Measurements from ENCODE around the gene SUN5.

DNA sequence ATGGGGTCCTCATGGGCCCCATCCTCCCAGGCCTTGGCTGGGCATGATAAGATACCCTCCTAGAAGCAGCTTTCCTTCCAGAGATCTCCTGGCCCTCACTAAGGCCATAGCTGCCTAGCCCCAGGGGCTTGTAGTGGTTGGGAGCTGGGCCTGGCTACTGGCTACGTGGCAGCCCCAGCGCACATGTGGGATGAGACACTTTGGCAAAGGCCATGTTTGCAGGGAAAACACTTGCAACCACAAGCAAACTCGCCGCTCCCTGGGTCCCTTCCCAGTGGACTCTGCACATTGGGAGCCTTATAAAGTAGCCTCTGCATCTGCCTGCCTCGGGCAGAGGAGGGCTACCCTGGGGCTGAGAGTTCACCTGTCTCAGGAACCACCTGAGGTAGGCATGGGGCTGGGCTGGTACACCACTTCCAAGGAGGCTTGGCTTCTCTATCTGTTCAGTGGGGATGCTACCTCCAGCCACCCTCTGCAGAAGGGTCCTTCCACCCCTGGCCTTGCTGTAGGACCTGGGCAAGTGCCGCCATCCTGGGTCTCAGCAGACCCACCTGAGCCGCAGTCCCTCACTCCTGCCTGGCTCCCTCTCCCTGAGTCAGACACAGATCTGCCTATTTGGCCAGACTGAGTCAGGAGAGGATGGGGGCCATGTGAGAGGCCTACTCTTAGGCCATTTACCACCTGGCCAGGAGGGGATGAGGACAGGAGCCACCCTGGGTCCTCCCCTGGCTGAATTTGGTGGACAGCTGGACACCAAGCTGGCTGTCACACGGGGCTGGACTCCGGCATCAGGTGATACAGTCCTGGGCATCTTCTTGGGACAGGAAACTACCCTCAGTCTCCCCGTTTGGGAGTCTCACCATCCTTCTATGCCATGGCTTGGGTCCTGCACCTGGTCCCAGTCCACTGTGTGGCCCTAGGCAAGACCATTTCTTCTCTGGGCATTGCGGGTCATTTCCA lies 3.4 kb upstream of the SUN5 start, which contains the start of gene BPIFB2:
- TF ChIP-seq, protein P1, sequence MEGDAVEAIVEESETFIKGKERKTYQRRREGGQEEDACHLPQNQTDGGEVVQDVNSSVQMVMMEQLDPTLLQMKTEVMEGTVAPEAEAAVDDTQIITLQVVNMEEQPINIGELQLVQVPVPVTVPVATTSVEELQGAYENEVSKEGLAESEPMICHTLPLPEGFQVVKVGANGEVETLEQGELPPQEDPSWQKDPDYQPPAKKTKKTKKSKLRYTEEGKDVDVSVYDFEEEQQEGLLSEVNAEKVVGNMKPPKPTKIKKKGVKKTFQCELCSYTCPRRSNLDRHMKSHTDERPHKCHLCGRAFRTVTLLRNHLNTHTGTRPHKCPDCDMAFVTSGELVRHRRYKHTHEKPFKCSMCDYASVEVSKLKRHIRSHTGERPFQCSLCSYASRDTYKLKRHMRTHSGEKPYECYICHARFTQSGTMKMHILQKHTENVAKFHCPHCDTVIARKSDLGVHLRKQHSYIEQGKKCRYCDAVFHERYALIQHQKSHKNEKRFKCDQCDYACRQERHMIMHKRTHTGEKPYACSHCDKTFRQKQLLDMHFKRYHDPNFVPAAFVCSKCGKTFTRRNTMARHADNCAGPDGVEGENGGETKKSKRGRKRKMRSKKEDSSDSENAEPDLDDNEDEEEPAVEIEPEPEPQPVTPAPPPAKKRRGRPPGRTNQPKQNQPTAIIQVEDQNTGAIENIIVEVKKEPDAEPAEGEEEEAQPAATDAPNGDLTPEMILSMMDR (IDR thresholded peaks at IDR 0.05): no peak
- TF ChIP-seq FOXP1 (CRISPR knock-in tag; IDR thresholded peaks at IDR 0.05; ENCODE audit: borderline replicate concordance) (no peak), ZNF232 (CRISPR knock-in tag; IDR thresholded peaks at IDR 0.05) (no peak), NR3C1 (CRISPR knock-in tag; conservative IDR thresholded peaks at IDR 0.05; ENCODE audit: low read depth) (no peak), ESRRA (CRISPR knock-in tag; IDR thresholded peaks at IDR 0.05; ENCODE audit: borderline replicate concordance) (no peak), JUN (CRISPR knock-in tag; IDR thresholded peaks at IDR 0.05) (no peak), TEAD1 (CRISPR knock-in tag; IDR thresholded peaks at IDR 0.05) (no peak), TEAD4 (CRISPR knock-in tag; IDR thresholded peaks at IDR 0.05) (no peak), ZNF138 (CRISPR knock-in tag; conservative IDR thresholded peaks at IDR 0.05) (no peak), MXD4 (CRISPR knock-in tag; IDR thresholded peaks at IDR 0.05; ENCODE audit: borderline replicate concordance) (no peak)
- TF ChIP-seq, protein P2, sequence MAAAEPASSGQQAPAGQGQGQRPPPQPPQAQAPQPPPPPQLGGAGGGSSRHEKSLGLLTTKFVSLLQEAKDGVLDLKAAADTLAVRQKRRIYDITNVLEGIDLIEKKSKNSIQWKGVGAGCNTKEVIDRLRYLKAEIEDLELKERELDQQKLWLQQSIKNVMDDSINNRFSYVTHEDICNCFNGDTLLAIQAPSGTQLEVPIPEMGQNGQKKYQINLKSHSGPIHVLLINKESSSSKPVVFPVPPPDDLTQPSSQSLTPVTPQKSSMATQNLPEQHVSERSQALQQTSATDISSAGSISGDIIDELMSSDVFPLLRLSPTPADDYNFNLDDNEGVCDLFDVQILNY (CRISPR knock-in tag; IDR thresholded peaks at IDR 0.05): no peak
- TF ChIP-seq, protein P3, sequence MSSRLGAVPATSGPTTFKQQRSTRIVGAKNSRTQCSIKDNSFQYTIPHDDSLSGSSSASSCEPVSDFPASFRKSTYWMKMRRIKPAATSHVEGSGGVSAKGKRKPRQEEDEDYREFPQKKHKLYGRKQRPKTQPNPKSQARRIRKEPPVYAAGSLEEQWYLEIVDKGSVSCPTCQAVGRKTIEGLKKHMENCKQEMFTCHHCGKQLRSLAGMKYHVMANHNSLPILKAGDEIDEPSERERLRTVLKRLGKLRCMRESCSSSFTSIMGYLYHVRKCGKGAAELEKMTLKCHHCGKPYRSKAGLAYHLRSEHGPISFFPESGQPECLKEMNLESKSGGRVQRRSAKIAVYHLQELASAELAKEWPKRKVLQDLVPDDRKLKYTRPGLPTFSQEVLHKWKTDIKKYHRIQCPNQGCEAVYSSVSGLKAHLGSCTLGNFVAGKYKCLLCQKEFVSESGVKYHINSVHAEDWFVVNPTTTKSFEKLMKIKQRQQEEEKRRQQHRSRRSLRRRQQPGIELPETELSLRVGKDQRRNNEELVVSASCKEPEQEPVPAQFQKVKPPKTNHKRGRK (CRISPR knock-in tag; IDR thresholded peaks at IDR 0.05; ENCODE audit: borderline replicate concordance): no peak
